Activated T-cell treated with anti-CD3 and anti-CD28 coated beads for 48 hours (primary cell): Measurements from ENCODE around the gene WNT8B.

Experiments used
- DNase-seq: peaks from one replicate; pipeline ENCODE4 v3.0.0-alpha.2; 2020; ENCODE audit warnings: low read depth

WNT8B gene

DNA sequence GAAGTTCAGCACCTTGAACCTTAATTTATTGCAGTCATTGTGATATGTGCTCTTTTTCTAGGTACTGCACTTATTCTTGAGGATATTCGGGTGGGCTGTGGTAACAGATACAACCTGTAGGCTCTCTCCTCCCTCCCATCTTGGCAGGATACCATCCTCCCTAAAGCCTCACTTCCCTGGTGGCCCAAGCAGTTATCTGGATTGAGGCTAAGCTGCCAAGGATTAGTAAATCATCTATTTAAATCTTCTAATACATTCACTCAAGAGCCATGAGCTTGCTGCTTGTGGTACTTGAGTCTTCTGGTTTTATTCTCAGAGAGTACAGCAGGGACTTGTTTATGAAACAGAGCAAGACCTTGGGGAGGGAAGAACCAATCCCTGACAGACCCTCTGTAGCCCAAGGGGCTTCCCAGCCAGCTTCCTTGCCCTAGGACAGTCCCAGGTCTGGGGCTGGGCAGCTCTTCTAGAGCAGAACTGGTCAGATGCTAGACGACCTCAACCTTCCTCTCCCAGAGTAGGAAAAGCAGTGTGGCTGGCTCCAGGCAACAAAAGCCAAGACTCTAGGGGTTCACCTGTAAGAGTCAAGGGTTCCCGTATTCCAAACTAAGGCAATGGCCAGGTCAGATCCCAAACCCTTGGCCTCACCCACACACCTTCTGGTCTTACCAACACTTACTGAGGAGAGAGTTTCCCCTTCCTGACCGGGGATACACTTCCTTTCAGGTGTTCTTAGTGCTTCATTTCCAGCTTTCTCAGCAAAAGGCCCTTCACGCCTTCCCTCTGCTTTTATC lies 21.3 kb downstream of the WNT8B start:
- DNase-seq, result no peak

DNA sequence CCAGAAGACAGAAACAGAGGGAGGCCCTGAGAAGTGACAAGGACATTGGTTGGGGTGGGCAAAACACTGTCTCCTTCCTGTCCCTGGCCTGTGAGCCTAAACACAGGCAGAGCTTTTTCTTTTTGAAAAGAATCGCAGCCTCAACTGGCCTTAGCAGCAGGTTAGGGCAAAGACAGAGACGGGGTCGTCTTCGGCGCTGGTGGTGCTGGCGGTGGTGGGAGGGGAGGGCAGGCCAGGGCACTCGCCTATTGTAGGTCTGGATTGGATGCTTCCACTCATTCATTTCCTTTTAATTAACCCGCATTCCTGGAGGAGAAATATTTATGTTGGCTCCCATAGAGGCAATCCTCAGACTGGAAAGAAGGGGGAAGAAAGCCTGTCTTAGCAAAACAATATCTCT lies 22.6 kb downstream of the WNT8B start:
- no peak for DNase-seq

DNA sequence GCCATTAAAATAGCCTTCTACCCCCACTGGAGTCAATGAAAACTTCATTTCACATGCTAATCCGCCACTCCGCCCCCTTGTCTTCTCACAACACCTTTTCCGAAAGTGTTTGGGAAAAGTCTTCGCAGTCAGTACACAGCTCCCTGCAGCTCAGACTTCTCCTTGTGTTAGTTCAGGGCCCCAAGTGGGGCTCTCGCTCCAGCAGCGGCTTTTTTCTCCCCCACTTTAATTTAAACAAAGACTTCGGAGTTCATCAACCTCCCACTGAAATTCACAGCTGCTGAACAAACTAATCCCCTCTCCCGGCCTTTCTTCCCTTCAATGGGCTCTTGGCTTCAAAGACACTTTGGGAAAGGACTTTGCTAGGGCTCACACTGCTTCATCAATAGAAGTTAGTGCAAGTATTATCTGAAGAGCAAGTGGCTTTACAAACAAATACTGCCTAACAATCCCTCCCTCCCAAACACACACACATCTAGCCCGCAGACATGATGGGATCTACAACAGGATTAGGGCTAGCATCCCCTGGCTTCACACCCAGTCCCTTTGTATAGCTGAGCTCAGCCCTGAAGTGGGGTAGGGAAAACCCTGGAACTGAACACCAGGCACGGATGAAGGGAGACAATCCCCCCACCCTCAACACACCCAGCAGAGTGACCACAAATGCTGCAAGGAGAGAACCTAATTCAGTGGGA lies 23.1 kb downstream of the WNT8B start:
- no peak for DNase-seq

- no peak for DNase-seq
Measured at GRCh38 chr10:100487529-100487928, 24.7 kb downstream of the WNT8B start.

DNA sequence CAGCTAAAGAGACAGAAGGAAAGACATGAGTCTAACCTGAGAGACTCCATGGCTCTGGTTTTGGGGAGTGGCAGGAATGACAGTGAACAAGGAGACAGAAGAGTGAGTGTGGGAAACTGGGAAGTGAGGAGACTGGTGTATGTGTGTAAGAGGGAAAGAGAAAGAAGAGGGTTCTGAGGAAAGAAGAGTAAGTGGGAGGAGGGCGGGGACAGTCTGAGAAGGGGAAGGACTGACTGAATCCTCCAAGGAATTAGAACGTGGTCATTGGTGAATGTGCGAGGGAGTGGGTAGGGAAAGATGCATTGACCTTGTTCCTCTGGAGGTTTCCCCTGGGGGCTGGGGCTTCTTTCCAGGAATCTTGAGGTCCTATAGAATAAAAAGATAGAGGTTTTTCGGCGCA lies 26.6 kb downstream of the WNT8B start:
- no peak for DNase-seq

GRCh38 chr10:100490531-100490930 lies 27.7 kb downstream of the WNT8B start:
- no peak for DNase-seq

DNA sequence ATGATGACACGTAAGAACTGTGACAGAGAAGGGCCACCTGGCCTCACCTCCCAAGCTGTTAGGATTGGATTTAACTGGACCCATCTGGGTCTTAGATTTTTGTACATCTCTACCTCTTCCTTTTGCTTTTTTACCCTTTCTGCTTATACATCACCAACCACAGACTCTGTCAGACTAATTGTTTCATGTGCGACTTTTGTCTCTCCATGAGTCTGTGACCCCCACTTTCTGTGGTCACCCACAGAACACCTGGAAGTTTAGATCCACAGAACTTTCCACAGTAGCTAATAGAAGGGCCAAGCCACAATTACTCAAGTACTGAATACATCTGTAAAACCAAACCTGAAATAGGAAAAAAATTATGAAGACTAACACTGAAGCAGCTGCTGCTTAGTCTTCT lies 33.8 kb downstream of the WNT8B start:
- DNase-seq, result no peak

DNA sequence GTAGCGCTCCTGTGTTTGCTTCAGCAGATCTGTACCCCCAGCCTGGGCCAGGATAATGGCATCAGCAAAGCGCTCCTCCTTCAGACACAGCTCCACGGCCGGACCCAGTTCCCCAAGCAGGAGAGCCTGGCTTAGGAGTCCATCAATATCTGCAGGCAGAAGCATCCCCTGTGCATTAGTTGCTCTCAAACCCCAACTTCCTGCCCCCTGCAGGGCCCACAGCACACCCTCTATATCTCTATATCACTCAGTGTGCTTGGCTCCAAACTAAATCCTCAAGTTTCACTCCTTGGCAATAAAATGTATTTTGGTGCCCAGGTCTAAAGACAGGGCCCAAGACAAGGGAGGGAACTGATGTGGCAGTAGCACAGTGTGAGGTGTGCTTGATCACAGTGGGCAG lies 35.2 kb downstream of the WNT8B start:
- DNase-seq, result no peak

DNA sequence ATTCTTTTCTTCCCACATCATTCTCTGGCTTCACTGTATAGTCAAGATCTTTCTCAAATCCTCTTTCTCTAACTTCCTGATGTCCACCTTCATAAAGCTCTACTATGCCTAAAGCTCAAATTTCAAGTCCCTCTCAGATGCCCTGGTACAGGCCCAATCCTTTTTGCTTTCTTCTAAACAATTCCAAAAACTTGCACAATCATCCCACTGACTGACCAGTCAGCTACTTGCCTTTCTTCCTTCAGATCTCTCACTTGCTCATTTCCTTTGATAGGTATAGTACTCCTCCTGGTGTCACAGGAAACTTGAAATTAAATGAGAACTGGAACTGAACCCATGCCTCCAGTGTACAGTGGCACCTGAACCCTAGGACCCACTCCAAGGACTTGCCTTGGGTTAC lies 38.6 kb downstream of the WNT8B start:
- no peak for DNase-seq

DNA sequence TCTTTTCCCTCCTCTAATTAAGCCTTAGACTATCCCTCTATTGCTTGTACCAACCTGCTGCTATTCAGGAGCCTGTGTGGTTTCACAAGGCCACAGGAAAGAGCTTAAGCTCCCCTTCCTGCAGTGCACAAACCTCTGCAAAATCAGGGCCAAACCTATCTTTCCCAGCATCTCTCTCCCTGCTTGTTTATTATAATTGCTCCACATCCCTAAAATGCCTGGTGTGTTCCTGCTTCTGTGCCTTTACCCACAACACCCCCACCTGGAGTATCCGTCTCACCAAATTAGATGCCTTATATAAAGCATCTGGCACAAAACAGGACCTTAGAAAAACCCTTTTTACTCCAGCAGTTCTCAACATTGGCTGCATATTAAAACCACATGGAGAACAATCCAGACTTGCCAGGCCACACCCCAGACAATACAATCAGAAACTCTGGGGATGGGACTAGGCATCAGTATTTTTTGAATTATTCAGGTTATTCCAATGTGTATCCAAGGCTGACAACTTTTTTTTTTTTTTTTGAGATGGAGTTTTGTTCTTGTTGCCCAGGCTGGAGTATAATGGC lies 40.2 kb downstream of the WNT8B start:
- DNase-seq, result no peak

DNA sequence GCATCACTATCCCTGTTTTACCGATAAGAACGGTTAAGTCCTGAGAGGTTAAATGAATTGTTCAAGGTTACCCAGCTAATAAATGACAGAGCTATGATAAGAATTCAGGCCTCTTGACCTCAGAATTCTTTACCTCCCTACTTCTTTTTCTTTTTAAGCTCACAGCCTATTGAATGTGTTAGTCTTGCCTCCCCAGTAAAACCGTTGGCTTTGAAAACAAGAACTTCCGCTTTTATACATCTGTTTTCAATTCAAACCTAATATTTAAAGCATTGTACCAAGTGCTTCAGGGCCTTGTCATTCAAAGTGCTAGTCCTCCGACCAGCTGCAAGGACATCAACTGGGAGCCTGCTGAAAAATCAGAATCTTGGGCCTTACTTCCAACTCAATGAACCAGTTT lies 41.3 kb downstream of the WNT8B start:
- DNase-seq, result no peak

DNA sequence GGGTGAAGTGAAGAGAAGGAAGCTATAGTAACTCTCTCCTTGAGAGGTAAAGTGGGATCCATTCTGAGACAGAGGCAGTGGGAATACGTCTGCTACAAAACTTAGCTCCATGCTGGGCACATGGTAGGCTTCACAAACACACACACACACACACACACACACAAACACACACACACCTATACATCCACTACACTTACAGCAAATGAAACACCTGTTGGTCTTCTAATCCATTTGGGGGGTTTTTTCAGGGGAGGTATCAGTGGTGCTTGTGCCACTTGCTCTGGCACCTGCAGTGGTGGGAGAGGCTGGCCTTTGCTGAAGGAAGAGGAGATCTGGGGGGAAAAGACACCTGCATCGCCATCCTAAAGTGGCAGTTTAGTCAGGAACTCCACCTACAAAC lies 42.4 kb downstream of the WNT8B start:
- DNase-seq, result no peak

DNA sequence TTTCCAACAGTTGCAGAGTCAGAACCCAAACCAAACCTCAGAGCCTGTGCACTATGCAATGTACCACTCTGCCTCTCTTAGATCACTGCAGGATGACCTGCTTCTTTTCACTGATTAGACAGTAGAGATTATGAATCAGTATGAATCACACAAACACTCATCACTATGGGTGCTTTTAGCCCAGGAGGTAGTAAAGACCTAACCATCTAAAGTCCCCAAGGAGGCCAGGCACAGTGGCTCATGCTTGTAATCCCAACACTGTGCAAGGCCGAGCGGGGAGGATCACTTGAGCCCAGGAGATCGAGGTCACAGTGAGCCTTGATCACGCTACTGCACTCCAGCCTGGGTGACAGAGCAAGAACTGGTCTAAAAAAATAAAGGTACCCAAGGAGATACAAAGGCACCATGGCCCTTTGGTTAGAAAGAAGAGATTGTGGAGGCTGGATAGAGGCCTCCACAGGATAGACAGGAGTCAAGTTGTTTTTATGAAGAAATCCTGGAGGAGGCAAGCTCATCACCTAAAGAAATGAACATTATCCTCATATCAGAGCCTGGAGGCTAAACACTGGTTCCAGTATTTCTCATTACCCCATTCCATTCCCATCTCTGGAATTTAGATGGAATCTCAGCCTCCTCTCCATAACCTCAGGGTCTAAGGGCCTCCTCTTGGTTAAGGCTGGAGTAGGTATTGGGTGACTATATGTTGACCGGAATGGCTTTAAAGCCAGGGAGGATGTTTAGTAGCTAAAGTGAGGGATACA lies 44.0 kb downstream of the WNT8B start:
- DNase-seq, result no peak

DNA sequence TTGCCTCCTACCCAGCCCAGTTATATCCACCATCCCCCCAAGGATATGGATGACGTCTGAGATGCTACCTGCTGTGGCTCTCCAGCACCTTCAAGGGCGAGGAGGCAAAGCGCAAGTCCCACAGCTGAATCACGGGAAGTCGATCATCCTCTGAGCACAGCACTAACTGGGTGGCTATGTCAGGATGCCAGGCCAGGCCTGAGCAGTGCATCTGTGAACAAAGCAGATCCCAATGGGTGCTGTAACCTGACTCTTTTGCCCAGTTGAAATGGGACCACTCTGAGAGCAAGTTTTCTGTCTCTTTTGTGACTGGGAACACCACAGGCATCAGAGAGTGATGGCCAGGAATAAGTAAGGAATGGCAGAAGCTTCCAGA lies 44.5 kb downstream of the WNT8B start:
- no peak for DNase-seq

DNA sequence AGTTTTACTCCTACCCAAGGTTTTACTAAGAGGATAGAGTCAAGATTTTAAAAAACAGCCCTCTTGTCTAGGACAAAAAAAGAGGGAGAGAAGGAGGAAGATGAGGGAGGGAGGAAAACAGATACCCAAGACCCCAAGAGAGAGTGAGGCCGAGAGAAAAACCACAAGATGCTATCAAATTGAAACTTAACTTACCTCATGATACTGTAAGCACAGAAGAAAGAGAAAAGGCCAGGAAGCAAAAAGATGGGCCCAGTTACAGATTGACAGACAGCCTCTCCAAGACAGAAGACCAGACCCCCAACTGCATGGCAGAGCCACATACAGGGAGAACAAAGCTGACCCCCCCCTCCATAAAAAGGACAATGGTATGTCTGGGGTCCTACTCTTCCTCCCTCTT lies 45.5 kb downstream of the WNT8B start:
- DNase-seq, result no peak

- no peak for DNase-seq
Measured at GRCh38 chr10:100508691-100509150, 45.9 kb downstream of the WNT8B start.

DNA sequence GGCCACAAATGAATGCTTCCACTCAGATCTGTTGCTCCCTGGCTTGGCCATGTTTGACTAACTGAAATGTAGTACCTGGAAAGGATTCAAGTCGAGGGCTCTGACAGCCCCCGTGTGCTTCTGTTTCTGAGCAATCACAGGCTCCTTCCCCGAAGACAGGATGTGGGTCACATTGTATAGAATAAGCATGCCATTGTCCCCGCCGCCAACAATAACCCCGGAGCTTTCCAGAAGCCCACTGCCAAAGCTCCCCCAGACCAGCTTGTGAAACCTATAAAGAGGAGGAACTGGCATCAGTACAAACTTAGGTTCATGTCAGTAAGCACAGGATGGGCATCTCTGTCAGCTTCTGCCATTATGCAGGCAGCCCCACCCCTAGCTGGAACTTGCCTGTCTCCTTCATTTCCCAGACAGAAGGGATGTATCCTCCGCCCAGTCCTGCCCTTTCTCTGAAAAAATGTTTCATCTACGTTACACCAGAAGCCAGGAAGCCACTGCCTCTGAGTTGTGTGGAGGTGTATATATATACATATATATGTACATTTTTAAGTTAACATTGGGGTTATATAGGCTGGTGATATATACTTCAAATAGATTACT lies 46.5 kb downstream of the WNT8B start:
- peak; percentile 41 for DNase-seq

DNA sequence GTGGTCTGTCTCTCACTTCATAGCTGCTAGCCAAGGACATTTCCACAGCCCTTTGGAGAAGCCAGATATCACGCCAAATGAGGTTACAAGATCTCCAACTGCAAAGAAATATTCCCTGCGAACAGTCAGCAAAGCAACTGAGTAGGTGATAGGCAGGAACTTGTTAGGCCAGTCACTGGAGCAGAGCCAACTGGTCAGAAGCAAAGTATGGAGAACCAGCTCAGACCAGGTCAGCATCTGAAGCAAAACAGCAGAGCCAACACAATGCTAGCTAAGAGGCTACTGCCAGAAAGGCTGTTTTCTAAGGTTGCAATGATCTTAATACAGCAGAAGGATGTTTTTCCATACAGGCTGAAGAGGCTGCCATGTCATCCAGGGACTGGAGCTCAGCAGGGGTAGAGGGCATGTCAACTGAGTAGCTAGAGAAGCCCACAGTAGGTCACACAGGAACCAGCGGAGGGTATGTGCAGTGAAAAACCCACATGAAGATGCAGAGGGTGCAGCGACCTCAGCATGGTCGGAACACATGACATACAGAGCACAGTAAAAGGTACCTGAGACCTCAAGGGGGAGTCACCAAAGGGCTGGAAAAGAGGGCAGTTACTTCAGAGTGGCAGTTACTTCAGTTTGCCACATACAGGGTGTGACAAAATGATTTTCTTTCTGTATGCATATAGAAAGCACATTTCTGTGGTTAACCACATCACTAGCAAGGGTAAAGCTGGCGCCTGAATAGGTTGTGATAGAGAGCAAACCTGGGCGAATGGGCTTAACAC lies 47.9 kb downstream of the WNT8B start:
- DNase-seq, result peak; percentile 50

DNA sequence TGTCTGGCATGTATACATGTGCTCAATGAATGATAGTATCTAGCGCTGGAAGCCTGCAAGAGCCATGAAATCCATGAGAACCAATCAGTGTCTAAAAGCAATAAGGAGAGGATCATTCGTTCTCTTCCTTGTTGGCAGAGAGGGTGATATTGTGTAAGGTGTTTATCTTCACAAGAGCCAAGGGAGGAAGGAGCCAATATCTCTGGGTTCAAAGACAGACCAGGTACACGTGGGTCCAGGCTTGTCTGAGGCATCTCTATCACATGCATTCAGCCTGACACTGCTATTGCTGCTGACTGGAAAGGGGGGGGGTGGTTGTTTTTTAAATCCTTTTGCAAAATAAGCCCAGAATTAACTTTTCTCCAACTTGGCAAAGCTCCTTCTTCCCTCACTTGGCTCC lies 52.8 kb downstream of the WNT8B start:
- DNase-seq, result no peak

- no peak for DNase-seq
Measured at GRCh38 chr10:100516847-100517246, 54.0 kb downstream of the WNT8B start.

GRCh38 chr10:100518761-100519241 lies 56.0 kb downstream of the WNT8B start:
- DNase-seq, result peak; percentile 32
